NCI-H69 (cell line): Measurements from ENCODE around the gene ADAMTS20.

Source experiments
- DNase-seq: peaks from one replicate; lab custom pipeline; 2025; lab: John Stamatoyannopoulos, UW

Gene ADAMTS20

GRCh38 chr12:43480591-43480990 is 71.4 kb downstream of the ADAMTS20 start:
- no peak for DNase-seq

GRCh38 chr12:43462741-43463140 is 89.3 kb downstream of the ADAMTS20 start:
- peak; percentile 20 for DNase-seq

GRCh38 chr12:43462080-43462479 is 89.9 kb downstream of the ADAMTS20 start:
- peak; percentile 12 for DNase-seq

- no peak for DNase-seq
These were observed 92.7 kb downstream of the ADAMTS20 start for GRCh38 chr12:43459285-43459684.

- DNase-seq = peak; percentile 65
These were observed 98.2 kb downstream of the ADAMTS20 start for GRCh38 chr12:43453761-43454160.

GRCh38 chr12:43444940-43445564 is 107.0 kb downstream of the ADAMTS20 start:
- peak; percentile 79 for DNase-seq

- peak; percentile 36 for DNase-seq
These were observed 115.4 kb downstream of the ADAMTS20 start for GRCh38 chr12:43436597-43436996.

GRCh38 chr12:43434614-43435013 is 117.4 kb downstream of the ADAMTS20 start:
- no peak for DNase-seq

GRCh38 chr12:43428088-43428600 is 123.9 kb downstream of the ADAMTS20 start:
- peak; percentile 8 for DNase-seq

- DNase-seq = peak; percentile 69
These were observed 126.6 kb downstream of the ADAMTS20 start for GRCh38 chr12:43425361-43425760.

- DNase-seq = no peak
These were observed 135.0 kb downstream of the ADAMTS20 start for GRCh38 chr12:43416981-43417380.

GRCh38 chr12:43407816-43408645 is 144.0 kb downstream of the ADAMTS20 start:
- DNase-seq = no peak

- DNase-seq = no peak
These were observed 145.2 kb downstream of the ADAMTS20 start for GRCh38 chr12:43406801-43407200.

- DNase-seq = no peak
These were observed 149.6 kb downstream of the ADAMTS20 start for GRCh38 chr12:43402436-43402835.

- no peak for DNase-seq
These were observed 150.9 kb downstream of the ADAMTS20 start for GRCh38 chr12:43401096-43401495.

- peak; percentile 55 for DNase-seq
These were observed 155.3 kb downstream of the ADAMTS20 start for GRCh38 chr12:43396671-43397070.

- no peak for DNase-seq
These were observed 159.9 kb downstream of the ADAMTS20 start for GRCh38 chr12:43392116-43392515.

- no peak for DNase-seq
These were observed 170.1 kb downstream of the ADAMTS20 start for GRCh38 chr12:43381879-43382278.

GRCh38 chr12:43378448-43378847 is 173.6 kb downstream of the ADAMTS20 start:
- no peak for DNase-seq

- DNase-seq = peak; percentile 32
These were observed 181.7 kb downstream of the ADAMTS20 start for GRCh38 chr12:43370263-43370662.

GRCh38 chr12:43362910-43363694 is 188.9 kb downstream of the ADAMTS20 start:
- no peak for DNase-seq

- no peak for DNase-seq
These were observed 190.8 kb downstream of the ADAMTS20 start for GRCh38 chr12:43361031-43361710.
